Prostate gland (tissue), 2 donors: ENCODE data around the gene SPEM3. TPM values are rescaled to one million over a fixed set of nuclear protein-coding genes. Genes with fewer than 3 reads are reported as not detected.

Experiments
- DNase-seq: peaks from one replicate; pipeline ENCODE4 v3.0.0-alpha.2; 2019; ENCODE audit warnings: low spot score
- H3K27ac ChIP-seq, 2 donors: fragments of 200-600 bp; sonication (generic); 2 replicates each; pipeline ENCODE4 v1.5.1; 2017 to 2019
- H3K27me3 ChIP-seq: fragments of 200-600 bp; sonication (generic); replicated peaks from 2 replicates; pipeline ENCODE4 v1.5.1; 2019; ENCODE audit not compliant: insufficient read depth
- H3K36me3 ChIP-seq, 2 donors: fragments of 200-600 bp; sonication (generic); 1 replicate in 1 of 2; 2 replicates in 1 of 2; pipeline versions ENCODE4 v1.5.1 to v1.8.1; 2017 to 2019
- H3K4me1 ChIP-seq: fragments of 200-600 bp; sonication (generic); replicated peaks from 2 replicates; pipeline ENCODE4 v1.5.1; 2019
- H3K4me3 ChIP-seq, 2 donors: fragments of 200-600 bp; sonication (generic); 2 replicates each; pipeline ENCODE4 v1.5.1; 2017 to 2019
- H3K9me3 ChIP-seq: fragments of 200-600 bp; sonication (generic); 2 replicates; pipeline ENCODE4 v1.5.1; 2017
- CTCF ChIP-seq, 4 experiments: fragments of 200-600 bp in 2 of 4; fragments of 450-650 bp in 2 of 4; sonication (generic) in 2 of 4; IDR thresholded peaks; 1 replicate in 3 of 4; 2 replicates in 1 of 4; pipeline ENCODE4 v1.5.1; 2016 to 2019; ENCODE audit warnings: antibody characterized with exemption in 4 of 4, mild to moderate bottlenecking in 2 of 4, moderate library complexity in 2 of 4
- POLR2A ChIP-seq: fragments of 450-650 bp; IDR thresholded peaks from one replicate; pipeline ENCODE4 v1.6.1; 2016; ENCODE audit warnings: antibody characterized with exemption, mild to moderate bottlenecking
- POLR2AphosphoS5 ChIP-seq: sonication (generic); formaldehyde crosslinking; IDR thresholded peaks from one replicate; pipeline ENCODE4 v1.6.1; 2017; ENCODE audit warnings: antibody characterized with exemption
- WGBS: methylation state at CpG from one replicate; pipeline ENCODE4 v1.1.5; 2018; 5-methylcytosine and 5-hydroxymethylcytosine counted together
- intact Hi-C: fragments of 100-400 bp; cut with DNase I; formaldehyde crosslinking; loops from one replicate; pipeline ENCODE4 v1.14.2; 2022
- total RNA-seq, 2 donors: library from RNA; depleted of rRNA; stranded (reverse); fragments of >200 nt; gene quantifications; one replicate each; pipeline ENCODE4 v1.1.0, GENCODE V29; 2016

The SPEM3 gene
- total RNA-seq, 2 donors from 2014 or later = 0.09 to 0.11 TPM

GRCh38 chr17:7432296-7432695 lies 3.6 kb downstream of the SPEM3 start:
- Histone ChIP-seq H3K9me3 (no peaks in the 10 kb centered on the region), H3K4me3 (no peak overlapping the region), H3K36me3 (no peaks in the 10 kb centered on the region), H3K27ac (no peak overlapping the region), H3K4me1 (peaks cover 6% of the 10 kb centered on the region), H3K27me3 (no peaks in the 10 kb centered on the region)
- intact Hi-C loops = no loop called here
- TF ChIP-seq CTCF (IDR thresholded peaks at IDR 0.05) = no peak
- no peak for TF ChIP-seq POLR2A
- TF ChIP-seq POLR2AphosphoS5 = no peak
- WGBS = 94% methylated on average over 11 of the region's 11 CpGs
- no peak for DNase-seq

GRCh38 chr17:7435676-7436555 lies 7.3 kb downstream of the SPEM3 start:
- 7% methylated on average over 49 of the region's 49 CpGs for WGBS
- intact Hi-C loops = loop anchor here (1.0 to 5.0 kb wide), 3 partner anchors 41 to 126 kb away; partner anchors contain the start of genes SENP3 and ZBTB4
- DNase-seq = peak; percentile 25
- Histone ChIP-seq H3K36me3 (no peaks in the 10 kb centered on the region), H3K4me3 (peak overlapping the region; percentile 26 to 40), H3K27me3 (no peaks in the 10 kb centered on the region), H3K9me3 (no peaks in the 10 kb centered on the region), H3K4me1 (peaks cover 15% of the 10 kb centered on the region), H3K27ac (peak overlapping the region; percentile 81 to 82)
- TF ChIP-seq CTCF (IDR thresholded peaks at IDR 0.05) (peak in 1 of 4 experiments; percentile 41), POLR2AphosphoS5 (no peak), POLR2A (peak; percentile 13)

GRCh38 chr17:7436556-7437368 lies 8.1 kb downstream of the SPEM3 start:
- peak; percentile 79 for DNase-seq
- H3K27ac ChIP-seq = peak overlapping the region; percentile 81 to 82

GRCh38 chr17:7437369-7437863 lies 8.8 kb downstream of the SPEM3 start:
- H3K27ac ChIP-seq = peak overlapping the region; percentile 81 to 82
- intact Hi-C loops = loop anchor here (5.0 kb wide), 2 partner anchors 40 to 125 kb away; partner anchors contain the start of genes SENP3 and ZBTB4
- DNase-seq = no peak
- peaks cover 15% of the 10 kb centered on the region for H3K4me1 ChIP-seq
- TF ChIP-seq POLR2AphosphoS5 = no peak
- H3K4me3 ChIP-seq = peak overlapping the region; percentile 26 to 40
- no peaks in the 10 kb centered on the region for H3K36me3 ChIP-seq
- H3K27me3 ChIP-seq = no peaks in the 10 kb centered on the region
- 25% methylated on average over 22 of the region's 31 CpGs for WGBS
- no peaks in the 10 kb centered on the region for H3K9me3 ChIP-seq

More at GRCh38 chr17:7436556-7437368, 8.1 kb downstream of the SPEM3 start:
- Histone ChIP-seq H3K27me3 (no peaks in the 10 kb centered on the region), H3K36me3 (no peaks in the 10 kb centered on the region), H3K9me3 (no peaks in the 10 kb centered on the region), H3K4me3 (peak overlapping the region; percentile 26 to 40), H3K4me1 (peaks cover 15% of the 10 kb centered on the region)
- intact Hi-C loops = loop anchor here (1.0 to 5.0 kb wide), 3 partner anchors 41 to 126 kb away; partner anchors contain the start of genes SENP3 and ZBTB4
- peak; percentile 48 for TF ChIP-seq POLR2AphosphoS5
- TF ChIP-seq CTCF (IDR thresholded peaks at IDR 0.05) = peak; percentile 88 to 98 (median 94)
- TF ChIP-seq POLR2A = peak; percentile 40
- WGBS = 10% methylated on average over 89 of the region's 92 CpGs
